ENCODE measurements around the gene SORCS2. TPM values are rescaled to one million over a fixed set of nuclear protein-coding genes. Genes with fewer than 3 reads are reported as not detected.

Gene SORCS2
- polyA plus RNA-seq, 1 of the 3 experiments (the other 2 are of a cell fraction): 1.6 TPM

- no peaks in the 10 kb centered on the region for H3K36me3 ChIP-seq (replicated peaks in 1 of 2; ENCODE audit: control insufficient read depth in 1 of 2, insufficient read depth in 2 of 2, low read length in 1 of 2)
- H3K9me2 ChIP-seq: no peaks in the 10 kb centered on the region
- 92% methylated on average over 7 of the region's 7 CpGs for WGBS (ENCODE audit: low lambda C conversion rate)
- no peaks in the 10 kb centered on the region for H3K4me1 ChIP-seq (ENCODE audit: control insufficient read depth in 1 of 2, insufficient read depth in 2 of 2, low read depth in 1 of 2, low read length in 1 of 2)
- H3K4me2 ChIP-seq: no peak overlapping the region
- no peaks in the 10 kb centered on the region for H3K27me3 ChIP-seq (ENCODE audit: insufficient read depth)
- H3K9me3 ChIP-seq: no peaks in the 10 kb centered on the region
- POLR2A ChIA-PET: no interaction called here
- no peaks in the 10 kb centered on the region for H4K20me1 ChIP-seq (ENCODE audit: insufficient read depth)
- CTCF ChIA-PET: interaction anchor here (0.6 kb wide), 1 partner anchor 66 kb away, joined by 3 read pairs; no protein-coding TSS in a partner anchor
- no peak overlapping the region for H3K27ac ChIP-seq (ENCODE audit: low read depth in 2 of 2, low read length in 1 of 2)
- no peak overlapping the region for H3K4me3 ChIP-seq (ENCODE audit: low read depth in 2 of 2, low read length in 1 of 2)
- no peak for DNase-seq
- H3K9ac ChIP-seq: no peak overlapping the region
- no peak for TF ChIP-seq MEF2A (IDR thresholded peaks at IDR 0.05; ENCODE audit: borderline replicate concordance, low read depth)
- TF ChIP-seq GATA2 (CRISPR knock-in tag; IDR thresholded peaks at IDR 0.05): no peak
- no peak for TF ChIP-seq MXI1 (IDR thresholded peaks at IDR 0.05; ENCODE audit: low read depth, low read length)
- TF ChIP-seq RXRA (IDR thresholded peaks at IDR 0.05; ENCODE audit: borderline replicate concordance, low read depth): no peak
- TF ChIP-seq PBX3 (IDR thresholded peaks at IDR 0.05): no peak
- no peak for TF ChIP-seq REST (IDR thresholded peaks at IDR 0.05; ENCODE audit: low read depth, low read length)
- TF ChIP-seq EP300 (IDR thresholded peaks at IDR 0.05; ENCODE audit: borderline replicate concordance in 1 of 2, low read depth in 1 of 2, low read length in 1 of 2): no peak
- no peak for TF ChIP-seq USF1 (IDR thresholded peaks at IDR 0.05; ENCODE audit: borderline replicate concordance, low read depth)
- no peak for TF ChIP-seq ELF1 (IDR thresholded peaks at IDR 0.05)
- no peak for TF ChIP-seq SMC3 (IDR thresholded peaks at IDR 0.05; ENCODE audit: low read depth, low read length)
- TF ChIP-seq ZBTB33 (IDR thresholded peaks at IDR 0.05; ENCODE audit: borderline replicate concordance, low read depth): no peak
- TF ChIP-seq RCOR1 (IDR thresholded peaks at IDR 0.05; ENCODE audit: low read length): no peak
- no peak for TF ChIP-seq TEAD4 (IDR thresholded peaks at IDR 0.05; ENCODE audit: borderline replicate concordance, insufficient read depth)
- no peak for TF ChIP-seq FOXJ3 (CRISPR knock-in tag; IDR thresholded peaks at IDR 0.05)
- no peak for TF ChIP-seq TAF1 (IDR thresholded peaks at IDR 0.05; ENCODE audit: borderline replicate concordance, low read depth, low read length)
- no peaks in the 10 kb centered on the region for H3K79me2 ChIP-seq (ENCODE audit: insufficient read depth)
- no peaks in the 10 kb centered on the region for H3F3A ChIP-seq (replicated peaks; ENCODE audit: insufficient read depth)
- H2AFZ ChIP-seq (ENCODE audit: low read depth): no peak overlapping the region
Observed at GRCh38 chr4:7638984-7639789, 446.8 kb downstream of the SORCS2 start.

All from SK-N-SH (cell line).